Lower leg skin (tissue), 4 donors: ENCODE results near the gene WDCP. TPM values are rescaled to one million over a fixed set of nuclear protein-coding genes. Genes with fewer than 3 reads are reported as not detected.
A peak's percentile ranks its signal among the peaks of the same experiment; 100 is the strongest.
"Not testable (repeated sequence)": the region's sequence is repeated elsewhere in the genome, so short reads cannot be mapped to it uniquely, and the experiment has no call there.

Source experiments
- DNase-seq, 2 donors: peaks; one replicate each; pipeline ENCODE4 v3.0.0-alpha.2; 2019; ENCODE audit warnings: low spot score in 2 of 2
- H3K4me3 ChIP-seq: fragments of 200-600 bp; sonication (generic); 2 replicates; pipeline ENCODE4 v1.5.1; 2017; ENCODE audit warnings: mild to moderate bottlenecking, low read depth; ENCODE audit not compliant: poor library complexity, severe bottlenecking
- CTCF ChIP-seq, 3 donors: fragments of 450-650 bp; IDR thresholded peaks; one replicate each; pipeline ENCODE4 v1.5.1; 2016; ENCODE audit warnings: antibody characterized with exemption in 3 of 3, mild to moderate bottlenecking in 3 of 3, moderate library complexity in 2 of 3
- POLR2A ChIP-seq, 2 donors: fragments of 450-650 bp; IDR thresholded peaks; one replicate each; pipeline ENCODE4 v1.6.1; 2016 to 2017; ENCODE audit warnings: antibody characterized with exemption in 2 of 2, mild to moderate bottlenecking in 1 of 2, moderate library complexity in 1 of 2
- whole genome bisulfite sequencing, 2 donors: methylation state at CpG; one replicate each; pipeline ENCODE4 v1.1.5; 2018; 5-methylcytosine and 5-hydroxymethylcytosine counted together
- intact Hi-C: fragments of 100-400 bp; cut with DNase I; formaldehyde crosslinking; loops from one replicate; pipeline ENCODE4 v1.15.0; 2023; ENCODE audit warnings: low total_unique reads
- total RNA-seq, 4 donors: library from RNA; depleted of rRNA; stranded (reverse); fragments of >200 nt; gene quantifications; one replicate each; pipeline ENCODE4 v1.1.0, GENCODE V29; 2016

Gene WDCP
- total RNA-seq, 4 donors from 2014 or later = 2.6 to 4.9 (median 3.8) TPM

GRCh38 chr2:24048769-24049484, 1.7 kb upstream of the WDCP start:
- intact Hi-C loops = no loop called here
- DNase-seq = no peak
- TF ChIP-seq POLR2A (IDR thresholded peaks at IDR 0.05) = no peak
- no peak for TF ChIP-seq CTCF (IDR thresholded peaks at IDR 0.05)
- WGBS, 2 donors = 16 to 19% methylated on average over 23 of the region's 23 CpGs
- H3K4me3 ChIP-seq = no peak overlapping the region

DNA sequence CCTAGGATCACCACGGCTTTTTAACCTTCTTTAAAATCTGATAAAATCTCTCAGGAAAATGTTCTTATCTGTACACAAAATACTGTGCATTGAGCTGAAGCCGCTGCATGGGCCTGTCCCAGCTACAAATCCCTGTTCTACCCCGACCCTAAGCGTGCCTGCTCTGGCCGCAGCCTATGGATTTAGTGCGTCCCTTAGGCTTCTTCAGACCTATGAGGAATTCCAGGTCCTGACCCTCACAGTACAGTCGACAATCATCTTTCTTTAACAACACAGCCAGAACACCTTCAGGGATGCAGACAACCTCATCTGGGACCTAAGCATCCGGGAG, 477 bp upstream of the WDCP start:
- WGBS, 2 donors = 41 to 47% methylated on average over 8 of the region's 8 CpGs
- intact Hi-C loops = no loop called here

GRCh38 chr2:24046599-24046929, 627 bp downstream of the WDCP start:
- 2 to 5% methylated on average over 2 of the region's 2 CpGs for WGBS, 2 donors
- TF ChIP-seq CTCF (IDR thresholded peaks at IDR 0.05) = no peak
- no peak for TF ChIP-seq POLR2A (IDR thresholded peaks at IDR 0.05)
- H3K4me3 ChIP-seq = peak overlapping the region; percentile 71
- no peak for DNase-seq
- intact Hi-C loops = no loop called here

More for the DNA sequence above, 477 bp upstream of the WDCP start:
- no peak overlapping the region for H3K4me3 ChIP-seq
- no peak for DNase-seq
- TF ChIP-seq CTCF (IDR thresholded peaks at IDR 0.05) = no peak
- no peak for TF ChIP-seq POLR2A (IDR thresholded peaks at IDR 0.05)

DNA sequence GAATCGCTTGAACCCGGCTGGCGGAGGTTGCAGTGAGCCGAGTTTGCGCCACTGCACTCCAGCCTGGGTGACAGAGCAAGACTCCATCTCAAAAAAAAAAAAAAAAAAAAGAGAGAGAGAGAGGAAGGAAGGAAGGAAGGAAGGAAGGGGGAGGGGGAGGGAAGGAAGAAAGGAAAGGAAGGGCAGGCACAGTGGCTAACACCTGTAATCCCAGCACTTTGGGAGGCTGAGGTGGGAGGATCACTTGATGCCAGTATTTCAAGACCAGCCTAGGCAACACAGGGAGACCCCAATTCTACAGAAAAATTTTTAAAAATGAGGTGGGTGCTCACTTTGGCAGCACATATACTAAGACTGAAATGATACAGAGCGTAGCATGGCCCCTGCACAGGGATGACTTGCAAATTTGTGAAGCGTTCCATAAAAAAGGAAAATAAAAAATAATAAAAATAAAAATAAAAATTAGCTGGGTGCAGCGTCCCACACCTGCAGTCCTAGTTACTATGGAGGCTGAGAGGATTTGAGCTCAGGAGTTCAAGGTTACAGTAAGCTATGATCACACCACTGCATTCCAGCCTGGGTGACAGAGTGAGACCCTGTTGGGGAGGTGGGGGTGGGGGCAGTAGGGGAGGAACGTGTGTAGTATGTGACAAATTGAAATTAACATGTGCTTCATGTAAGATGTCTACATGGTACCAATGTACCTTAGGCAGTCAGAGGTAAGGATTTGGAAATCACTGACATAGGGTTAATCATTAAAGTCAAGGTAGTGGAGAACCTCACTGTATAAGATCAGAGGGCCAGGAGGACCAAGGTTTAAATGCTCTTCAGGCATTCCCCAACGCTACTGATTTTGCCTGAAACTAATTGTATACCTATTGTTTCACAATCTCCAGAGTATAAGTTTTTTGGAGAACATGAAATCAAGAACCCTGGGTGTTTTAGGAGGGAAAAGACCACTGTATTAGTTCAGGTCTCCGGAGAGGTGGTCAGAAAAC, 1.4 kb downstream of the WDCP start:
- intact Hi-C loops = no loop called here
- no peak overlapping the region for H3K4me3 ChIP-seq
- no peak for DNase-seq
- TF ChIP-seq POLR2A (IDR thresholded peaks at IDR 0.05) (no peak), CTCF (IDR thresholded peaks at IDR 0.05) (no peak)
- 79 to 81% methylated on average over 11 of the region's 11 CpGs for WGBS, 2 donors

DNA sequence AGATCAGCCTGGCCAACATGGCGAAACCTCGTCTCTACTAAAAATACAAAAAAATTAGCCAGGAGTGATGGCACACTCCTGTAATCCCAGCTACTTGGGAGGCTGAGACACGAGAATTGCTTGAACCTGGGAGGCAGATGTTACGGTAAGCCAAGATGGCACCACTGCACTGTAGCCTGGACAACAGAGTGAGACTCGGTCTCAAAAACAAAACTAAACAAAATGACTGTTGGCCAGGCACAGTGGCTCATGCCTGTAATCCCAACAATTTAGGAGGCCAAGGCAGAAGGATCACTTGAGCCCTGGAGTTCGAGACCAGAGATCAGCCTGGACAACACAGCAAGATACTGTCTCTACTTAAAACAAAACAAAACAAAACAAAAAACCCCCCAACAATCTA, 4.1 kb downstream of the WDCP start:
- H3K4me3 ChIP-seq, DNase-seq, intact Hi-C loops: not testable (repeated sequence)
- 90 to 94% methylated on average over 6 of the region's 6 CpGs for WGBS, 2 donors

DNA sequence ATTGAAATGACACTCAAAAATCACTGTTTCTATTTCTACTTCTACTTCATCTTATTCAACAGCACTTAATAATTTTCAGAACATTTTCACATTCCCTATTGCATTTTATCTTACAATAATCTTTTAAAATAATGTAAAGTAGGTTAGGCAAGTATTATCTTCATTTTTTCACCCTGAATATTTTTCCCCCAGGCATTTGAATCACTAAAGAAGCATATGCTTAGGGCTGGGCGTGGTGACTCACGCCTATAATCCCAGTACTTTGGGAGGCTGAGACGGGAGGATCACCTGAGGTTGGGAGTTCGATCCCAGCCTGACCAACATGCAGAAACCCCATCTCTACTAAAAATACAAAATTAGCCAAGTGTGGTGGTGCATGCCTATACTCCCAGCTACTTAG, 6.7 kb downstream of the WDCP start:
- TF ChIP-seq CTCF (IDR thresholded peaks at IDR 0.05) (no peak), POLR2A (IDR thresholded peaks at IDR 0.05) (no peak)
- WGBS, 2 donors = 85 to 93% methylated on average over 4 of the region's 4 CpGs
- DNase-seq = peak in 1 of 2 donors; percentile 37
- no peak overlapping the region for H3K4me3 ChIP-seq
- intact Hi-C loops = no loop called here
